IPS-20b (cell line): Measurements from ENCODE around the gene RNF213.

Experiments
- H3K27ac ChIP-seq: one replicate; pipeline ENCODE4 v1.5.1; 2013; ENCODE audit warnings: low read length
- H3K27me3 ChIP-seq: 2 replicates; pipeline ENCODE4 v1.6.1; 2013; ENCODE audit warnings: mild to moderate bottlenecking, low read length, inconsistent platforms; ENCODE audit not compliant: insufficient read depth
- H3K36me3 ChIP-seq: 2 replicates; pipeline ENCODE4 v1.6.1; 2013; ENCODE audit warnings: low read depth, mild to moderate bottlenecking, inconsistent platforms, low read length, moderate library complexity; ENCODE audit not compliant: insufficient read depth
- H3K4me1 ChIP-seq: 2 replicates; pipeline ENCODE4 v1.6.1; 2013; ENCODE audit warnings: mild to moderate bottlenecking, control low read depth, inconsistent platforms, low read length, moderate library complexity; ENCODE audit not compliant: insufficient read depth
- H3K4me3 ChIP-seq: 2 replicates; pipeline ENCODE4 v1.5.1; 2013; ENCODE audit warnings: mild to moderate bottlenecking, low read length, inconsistent platforms
- H3K9ac ChIP-seq: 2 replicates; pipeline ENCODE4 v1.6.1; 2013; ENCODE audit warnings: low read depth, mild to moderate bottlenecking, inconsistent platforms, low read length, moderate library complexity
- H3K9me3 ChIP-seq: 2 replicates; pipeline ENCODE4 v1.6.1; 2013; ENCODE audit warnings: mild to moderate bottlenecking, low read depth, low read length, inconsistent platforms; ENCODE audit not compliant: insufficient read depth

Gene RNF213

DNA sequence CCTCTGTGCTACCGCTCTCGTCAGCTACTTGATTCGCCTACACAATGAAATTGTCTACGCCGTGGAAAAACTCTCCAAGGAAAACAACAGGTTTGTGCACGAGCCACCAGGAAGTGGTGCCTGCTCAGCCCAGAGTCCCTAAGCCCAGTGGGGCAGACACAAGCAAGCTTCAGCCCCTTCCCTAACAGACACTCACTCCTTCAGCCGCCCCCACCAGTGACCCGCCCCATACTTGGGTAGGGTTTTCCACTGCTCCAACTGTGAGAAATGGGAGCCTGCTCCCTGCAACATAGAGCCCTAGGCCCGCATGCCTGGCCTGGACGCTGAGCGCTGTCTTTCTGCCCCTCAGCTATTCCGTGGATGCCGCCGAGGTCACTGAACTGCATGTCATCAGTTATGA, 125.7 kb downstream of the RNF213 start:
- no peak overlapping the region for H3K4me3 ChIP-seq
- H3K4me1 ChIP-seq, result no peaks in the 10 kb centered on the region
- no peaks in the 10 kb centered on the region for H3K27me3 ChIP-seq
- no peaks in the 10 kb centered on the region for H3K9me3 ChIP-seq
- H3K9ac ChIP-seq, result no peak overlapping the region
- H3K27ac ChIP-seq, result no peak overlapping the region
- H3K36me3 ChIP-seq, result peaks cover 82% of the 10 kb centered on the region

DNA sequence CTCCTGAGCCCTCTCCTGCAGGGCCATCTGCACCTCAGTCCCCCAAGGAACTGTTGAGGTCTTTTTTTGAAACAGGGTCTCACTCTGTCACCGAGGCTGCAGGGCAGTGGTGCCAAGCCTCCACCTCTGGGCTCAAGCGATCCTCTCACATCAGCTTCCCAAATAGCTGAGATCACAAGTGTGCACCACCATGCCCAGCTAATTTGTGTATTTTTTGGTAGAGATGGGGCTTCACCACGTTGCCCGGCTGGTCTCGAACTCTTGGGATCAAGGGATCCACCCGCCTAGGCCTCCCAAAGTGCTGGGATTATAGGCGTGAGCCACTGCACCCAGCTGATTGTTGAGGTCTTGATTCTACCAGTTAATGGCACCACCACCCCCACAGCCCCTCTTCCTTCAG, 126.4 kb downstream of the RNF213 start:
- Histone ChIP-seq H3K27me3 (no peaks in the 10 kb centered on the region), H3K9ac (no peak overlapping the region), H3K27ac (no peak overlapping the region), H3K4me1 (no peaks in the 10 kb centered on the region), H3K9me3 (no peaks in the 10 kb centered on the region), H3K4me3 (no peak overlapping the region), H3K36me3 (peaks cover 78% of the 10 kb centered on the region)

DNA sequence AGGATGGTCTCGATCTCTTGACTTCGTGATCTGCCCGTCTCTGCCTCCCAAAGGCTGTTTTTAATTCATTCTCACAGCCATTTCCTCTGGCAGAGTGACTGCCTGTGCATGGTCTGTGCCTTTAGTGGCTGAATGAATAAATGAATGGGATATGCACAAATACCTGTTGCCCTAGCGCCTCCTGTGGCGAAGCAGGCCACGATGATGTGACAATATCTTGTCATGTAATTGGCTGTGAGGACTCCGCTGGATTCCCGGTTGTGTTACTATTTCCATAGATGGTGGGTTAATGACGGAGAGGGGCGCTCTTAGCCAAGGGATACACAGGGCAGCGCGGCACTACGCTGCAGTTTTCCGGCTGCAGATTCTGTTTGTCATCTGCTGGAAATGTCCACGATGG, 127.5 kb downstream of the RNF213 start:
- no peak overlapping the region for H3K9ac ChIP-seq
- no peaks in the 10 kb centered on the region for H3K4me1 ChIP-seq
- no peaks in the 10 kb centered on the region for H3K9me3 ChIP-seq
- no peak overlapping the region for H3K27ac ChIP-seq
- H3K27me3 ChIP-seq, result no peaks in the 10 kb centered on the region
- peaks cover 69% of the 10 kb centered on the region for H3K36me3 ChIP-seq
- H3K4me3 ChIP-seq, result no peak overlapping the region

DNA sequence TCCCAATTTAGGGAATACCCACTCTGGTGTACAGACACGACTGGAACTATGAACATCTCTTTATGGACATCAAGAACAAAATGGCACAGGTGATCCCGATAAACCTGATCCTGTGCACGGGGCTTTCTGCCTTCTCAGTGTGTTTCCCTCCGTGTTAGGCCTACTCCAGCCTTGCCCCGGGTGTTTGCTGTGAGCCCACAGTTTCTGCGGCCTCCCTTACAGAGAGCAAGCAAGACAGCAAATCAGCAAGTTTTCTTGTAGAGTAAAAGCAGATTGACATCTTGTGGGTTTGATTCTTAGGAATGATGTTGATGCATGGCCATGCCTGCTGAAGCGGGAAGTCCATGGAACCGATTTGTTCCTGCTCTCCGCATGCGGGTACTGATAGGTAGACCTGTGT, 127.9 kb downstream of the RNF213 start:
- Histone ChIP-seq H3K27me3 (no peaks in the 10 kb centered on the region), H3K27ac (no peak overlapping the region), H3K4me3 (no peak overlapping the region), H3K36me3 (peaks cover 69% of the 10 kb centered on the region), H3K9ac (no peak overlapping the region), H3K4me1 (no peaks in the 10 kb centered on the region), H3K9me3 (no peaks in the 10 kb centered on the region)

DNA sequence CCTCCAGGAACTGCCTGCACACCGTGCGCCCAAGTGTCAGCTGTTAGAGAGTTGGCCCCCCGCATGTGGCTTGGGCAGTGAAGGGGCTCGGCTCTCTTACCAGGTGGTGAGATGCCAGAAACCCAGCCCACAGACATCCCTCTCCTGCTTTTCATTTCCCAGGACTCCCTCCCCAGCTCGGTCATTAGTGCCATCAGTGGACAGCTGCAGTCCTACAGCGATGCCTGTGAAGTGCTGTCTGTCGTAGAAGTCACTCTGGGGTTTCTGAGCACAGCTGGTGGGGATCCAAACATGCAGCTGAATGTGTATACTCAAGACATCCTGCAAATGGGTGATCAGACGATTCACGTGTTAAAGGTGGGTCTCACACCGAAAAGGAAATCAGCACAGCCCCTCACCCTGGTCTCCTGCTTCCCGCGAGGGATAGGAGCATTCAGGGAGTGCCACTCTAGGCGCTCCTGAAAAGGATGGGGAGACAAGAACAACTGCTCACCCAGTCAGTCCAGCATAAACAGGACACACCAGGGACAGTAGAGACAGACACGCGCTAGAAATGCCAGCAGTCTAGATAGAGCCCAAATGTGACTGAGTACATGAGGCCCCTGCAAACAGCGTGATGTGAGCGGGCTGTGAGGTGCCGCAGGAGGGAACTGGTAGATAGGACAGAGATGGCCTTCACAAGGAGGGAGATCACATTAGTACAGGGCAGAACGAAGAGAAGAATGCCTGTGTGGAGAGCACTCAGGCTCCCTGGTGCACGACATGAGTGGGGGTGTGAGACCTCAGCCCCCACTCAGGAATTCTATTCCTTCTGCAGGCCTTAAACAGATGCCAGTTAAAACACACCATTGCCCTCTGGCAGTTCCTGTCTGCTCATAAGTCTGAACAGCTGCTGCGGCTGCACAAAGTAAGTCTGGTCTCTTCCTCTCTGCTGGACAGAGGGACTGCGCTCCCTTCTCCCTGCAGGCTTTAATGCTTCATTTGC, 128.7 kb downstream of the RNF213 start:
- H3K27ac ChIP-seq, result no peak overlapping the region
- no peak overlapping the region for H3K9ac ChIP-seq
- peaks cover 73% of the 10 kb centered on the region for H3K36me3 ChIP-seq
- no peaks in the 10 kb centered on the region for H3K9me3 ChIP-seq
- no peaks in the 10 kb centered on the region for H3K4me1 ChIP-seq
- no peak overlapping the region for H3K4me3 ChIP-seq
- no peaks in the 10 kb centered on the region for H3K27me3 ChIP-seq

DNA sequence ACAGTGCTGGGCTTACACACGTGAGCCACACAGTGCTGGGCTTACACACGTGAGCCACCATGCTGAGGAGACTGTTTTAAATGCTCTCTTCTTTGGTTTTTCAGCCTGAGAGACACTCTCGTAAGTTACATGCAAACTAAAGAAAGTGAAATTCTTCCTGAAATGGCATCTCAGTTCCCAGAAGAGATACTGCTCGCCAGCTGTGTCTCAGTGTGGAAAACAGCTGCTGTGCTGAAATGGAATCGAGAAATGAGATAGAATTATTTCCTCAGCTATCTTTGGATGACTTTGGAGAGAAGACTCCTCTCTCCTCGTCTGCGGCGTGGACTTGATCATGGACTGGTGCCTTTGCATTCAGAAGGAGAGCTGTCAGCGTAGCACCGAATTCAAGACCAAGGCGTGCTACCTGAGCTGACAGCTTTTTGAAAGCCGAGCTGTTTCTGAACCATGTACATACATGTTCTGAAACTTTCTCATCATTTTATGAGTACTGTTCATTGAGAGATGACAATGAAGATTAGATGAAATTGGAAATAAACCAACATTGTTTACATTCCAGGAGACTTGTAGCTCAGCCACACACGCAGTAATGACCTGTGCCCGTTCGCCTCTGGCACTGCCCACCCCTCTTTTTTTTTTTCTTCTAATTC, 132.7 kb downstream of the RNF213 start:
- Histone ChIP-seq H3K9me3 (no peaks in the 10 kb centered on the region), H3K27ac (no peak overlapping the region), H3K4me3 (no peak overlapping the region), H3K36me3 (peaks cover 46% of the 10 kb centered on the region), H3K27me3 (no peaks in the 10 kb centered on the region), H3K4me1 (no peaks in the 10 kb centered on the region), H3K9ac (no peak overlapping the region)

DNA sequence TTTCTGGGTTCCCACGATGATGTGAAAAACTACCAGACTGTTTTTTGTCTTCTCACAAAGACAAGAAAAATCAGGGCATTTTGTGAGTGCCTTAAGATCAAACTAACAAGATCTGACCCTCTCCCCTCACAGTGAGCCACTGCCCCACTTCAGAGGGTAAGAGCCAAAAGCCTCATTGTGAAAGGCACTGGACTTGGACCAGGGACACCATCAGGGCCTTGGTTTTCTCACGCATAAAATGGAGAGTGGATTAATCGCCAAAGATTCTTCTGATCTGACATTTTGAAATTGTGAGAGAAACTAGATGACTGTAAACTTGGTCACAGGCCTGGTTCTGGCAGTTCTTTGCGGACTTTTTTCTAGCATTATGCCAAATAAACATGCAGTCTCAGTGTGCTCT, 133.3 kb downstream of the RNF213 start:
- Histone ChIP-seq H3K4me3 (no peak overlapping the region), H3K27me3 (no peaks in the 10 kb centered on the region), H3K36me3 (peaks cover 40% of the 10 kb centered on the region), H3K4me1 (no peaks in the 10 kb centered on the region), H3K27ac (no peak overlapping the region), H3K9ac (no peak overlapping the region), H3K9me3 (no peaks in the 10 kb centered on the region)

DNA sequence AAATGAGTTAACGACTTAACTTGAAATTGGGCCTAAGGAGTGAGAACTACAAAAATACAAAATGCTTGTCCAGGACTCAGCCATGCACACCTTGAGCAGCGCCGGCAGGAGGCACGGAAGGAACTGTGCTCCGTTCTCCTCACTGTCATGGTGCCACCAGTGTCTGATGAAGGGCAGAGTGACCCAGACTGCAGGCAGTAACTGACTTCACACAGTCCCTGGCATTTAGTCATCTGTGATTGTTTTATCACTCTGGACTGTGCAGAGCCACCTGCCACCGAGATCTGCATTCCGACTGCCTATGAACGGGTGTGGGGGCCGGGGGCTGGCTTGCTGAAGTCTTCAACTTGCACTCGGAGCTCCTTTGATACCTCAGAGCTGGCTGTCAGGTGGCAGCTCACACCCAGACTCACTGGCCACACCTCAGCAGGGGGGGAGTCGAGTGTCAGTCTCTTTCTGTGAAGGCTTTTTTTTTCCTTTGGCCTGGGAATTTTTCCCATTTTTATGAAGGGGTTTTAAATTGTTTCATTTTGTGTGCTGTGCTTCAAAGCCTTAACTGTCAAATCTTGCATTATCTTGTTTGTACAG, 134.1 kb downstream of the RNF213 start:
- no peak overlapping the region for H3K4me3 ChIP-seq
- H3K27ac ChIP-seq, result no peak overlapping the region
- no peaks in the 10 kb centered on the region for H3K9me3 ChIP-seq
- no peaks in the 10 kb centered on the region for H3K4me1 ChIP-seq
- H3K36me3 ChIP-seq, result peaks cover 33% of the 10 kb centered on the region
- H3K9ac ChIP-seq, result no peak overlapping the region
- H3K27me3 ChIP-seq, result no peaks in the 10 kb centered on the region

DNA sequence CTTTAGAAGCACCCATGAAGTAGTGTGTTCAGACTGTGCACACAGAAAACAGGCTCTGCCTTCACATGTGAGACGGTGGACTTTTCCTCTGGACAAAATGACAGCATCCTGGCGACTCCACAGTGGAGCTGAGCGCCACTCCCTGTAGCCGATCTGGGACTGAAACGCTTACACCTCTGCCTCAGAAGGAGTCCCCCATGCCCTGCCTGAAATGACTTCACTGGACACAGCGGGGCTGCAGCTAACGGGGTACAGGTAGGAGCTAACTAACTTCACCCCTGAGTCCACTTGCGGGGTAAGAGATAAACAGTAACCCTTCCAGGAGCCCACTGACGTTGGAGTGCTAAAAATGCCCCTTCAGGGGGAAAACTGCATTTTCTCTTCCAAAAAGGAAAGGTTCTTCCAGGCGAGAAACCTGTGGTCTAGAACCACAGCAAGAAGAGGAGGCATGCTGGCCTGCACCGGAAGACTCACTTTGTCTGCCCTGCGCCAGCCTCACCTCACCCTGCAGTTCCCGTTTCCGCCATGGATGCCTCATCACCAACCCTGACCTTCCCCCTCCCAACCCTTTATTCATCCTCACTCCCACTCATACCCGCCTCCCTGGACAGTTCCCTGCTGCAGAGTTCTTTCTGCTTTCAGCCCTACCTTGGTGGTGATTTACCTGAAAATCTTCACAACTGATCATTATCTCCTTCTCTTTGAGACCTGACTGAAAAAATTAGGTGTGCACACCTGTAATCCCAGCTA, 134.9 kb downstream of the RNF213 start:
- no peaks in the 10 kb centered on the region for H3K9me3 ChIP-seq
- no peak overlapping the region for H3K27ac ChIP-seq
- H3K4me3 ChIP-seq, result no peak overlapping the region
- no peaks in the 10 kb centered on the region for H3K4me1 ChIP-seq
- H3K36me3 ChIP-seq, result peaks cover 27% of the 10 kb centered on the region; the same call in 1 of the 2 replicates
- H3K9ac ChIP-seq, result no peak overlapping the region
- H3K27me3 ChIP-seq, result no peaks in the 10 kb centered on the region

DNA sequence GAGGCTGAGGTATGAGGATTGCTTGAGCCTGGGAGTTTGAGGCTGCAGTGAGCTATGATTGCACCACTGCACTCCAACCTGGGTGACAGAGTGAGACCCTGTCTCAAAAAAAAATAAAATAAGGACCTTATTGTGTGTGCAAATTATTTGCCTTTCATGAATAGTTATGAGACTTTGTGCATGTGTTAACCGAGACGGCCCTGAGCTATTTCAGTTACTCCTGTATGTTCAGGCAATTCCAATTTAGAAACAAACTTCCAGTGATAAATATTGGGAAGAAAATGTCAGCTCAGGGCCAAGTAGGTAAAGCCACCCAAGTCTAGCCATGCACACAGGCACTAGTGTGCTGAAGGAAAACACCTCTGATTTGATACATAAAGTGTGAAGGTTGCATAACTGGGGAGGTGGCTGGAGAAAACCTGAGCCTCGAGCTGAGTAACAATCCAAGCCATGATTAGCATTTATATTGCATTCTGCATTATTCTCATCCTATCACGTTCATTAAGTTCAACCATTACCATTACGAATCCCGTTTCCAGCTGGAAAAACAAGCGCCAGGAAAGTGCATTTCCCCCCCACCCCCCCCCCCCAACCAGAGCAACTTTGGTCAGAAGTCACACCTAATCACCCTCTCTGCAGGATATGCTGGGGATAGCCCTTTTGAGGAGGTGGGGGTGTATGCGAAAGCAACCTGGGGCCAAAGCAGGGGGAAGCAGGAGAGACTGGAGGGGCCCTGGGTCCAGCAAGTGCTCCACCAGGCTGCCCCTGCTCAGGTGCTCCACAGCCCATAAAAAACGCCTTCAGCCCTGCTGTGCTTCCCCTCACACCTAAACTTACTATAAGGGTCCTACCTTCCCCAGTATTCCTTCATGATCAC, 135.7 kb downstream of the RNF213 start:
- Histone ChIP-seq H3K36me3 (peaks cover 21% of the 10 kb centered on the region; the same call in 1 of the 2 replicates), H3K4me1 (no peaks in the 10 kb centered on the region), H3K27ac (no peak overlapping the region), H3K9ac (no peak overlapping the region), H3K4me3 (no peak overlapping the region), H3K9me3 (no peaks in the 10 kb centered on the region), H3K27me3 (no peaks in the 10 kb centered on the region; the same call in 1 of the 2 replicates)

DNA sequence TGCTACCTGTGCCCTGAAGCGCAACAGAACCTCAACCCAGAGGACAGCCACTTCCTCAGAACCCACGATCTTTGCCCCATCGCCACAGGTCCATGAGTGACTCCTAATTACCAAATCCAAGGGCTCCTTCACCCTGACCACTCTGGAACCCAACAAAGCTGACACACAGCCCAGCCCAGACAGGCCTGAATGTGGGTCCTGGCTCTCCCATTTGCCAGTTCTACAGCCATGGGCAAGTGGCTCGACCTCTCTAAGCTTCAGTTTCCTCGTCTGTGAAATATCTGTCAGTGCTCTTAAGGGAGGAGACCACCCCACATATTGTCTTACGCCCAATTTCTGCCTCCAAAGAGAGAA, 136.4 kb downstream of the RNF213 start:
- no peak overlapping the region for H3K4me3 ChIP-seq
- no peak overlapping the region for H3K9ac ChIP-seq
- no peaks in the 10 kb centered on the region for H3K4me1 ChIP-seq

More for the DNA sequence above, 136.4 kb downstream of the RNF213 start:
- Histone ChIP-seq H3K36me3 (peaks cover 18% of the 10 kb centered on the region; the same call in 1 of the 2 replicates), H3K9me3 (no peaks in the 10 kb centered on the region), H3K27me3 (no peaks in the 10 kb centered on the region; the same call in 1 of the 2 replicates), H3K27ac (no peak overlapping the region)
